GM23338 (cell line): ENCODE results near the gene LAGE3. TPM values are rescaled to one million over a fixed set of nuclear protein-coding genes. Genes with fewer than 3 reads are reported as not detected.

ENCODE experiments used
- ATAC-seq: fragments of 200-7000 bp; cut with Tn5 transposase; 3 replicates; pipeline ENCODE4 v1.9.1; 2020
- DNase-seq: peaks from one replicate; pipeline ENCODE4 v3.0.0-alpha.2; 2015; ENCODE audit warnings: low spot score
- H2AFZ ChIP-seq: fragments of 200-600 bp; sonication (generic); 2 replicates; pipeline ENCODE4 v1.8.0; 2016; ENCODE audit warnings: antibody characterized with exemption, mild to moderate bottlenecking, moderate library complexity
- H3F3A ChIP-seq: fragments of 200-600 bp; sonication (generic); replicated peaks from 2 replicates; pipeline ENCODE4 v1.8.0; 2017; ENCODE audit warnings: antibody characterized with exemption, mixed run types, low read depth
- H3K27ac ChIP-seq: fragments of 200-600 bp; sonication (generic); 2 replicates; pipeline ENCODE4 v1.6.1; 2016; ENCODE audit warnings: low read depth
- H3K27me3 ChIP-seq: fragments of 200-600 bp; sonication (generic); 2 replicates; pipeline ENCODE4 v1.8.0; 2016; ENCODE audit warnings: mild to moderate bottlenecking, mixed run types, moderate library complexity; ENCODE audit not compliant: insufficient read depth
- H3K36me3 ChIP-seq: fragments of 200-600 bp; sonication (generic); 2 replicates; pipeline ENCODE4 v1.8.0; 2016; ENCODE audit warnings: mild to moderate bottlenecking; ENCODE audit not compliant: insufficient read depth
- H3K4me1 ChIP-seq: fragments of 200-600 bp; sonication (generic); 2 replicates; pipeline ENCODE4 v1.8.0; 2016; ENCODE audit warnings: mild to moderate bottlenecking, moderate library complexity; ENCODE audit not compliant: insufficient read depth
- H3K4me2 ChIP-seq: fragments of 200-600 bp; sonication (generic); 2 replicates; pipeline ENCODE4 v1.7.1; 2017; ENCODE audit warnings: mixed run types
- H3K4me3 ChIP-seq: fragments of 200-600 bp; sonication (generic); 2 replicates; pipeline ENCODE4 v1.6.1; 2016; ENCODE audit warnings: mixed run types
- H3K79me2 ChIP-seq: fragments of 200-600 bp; sonication (generic); replicated peaks from 2 replicates; pipeline ENCODE4 v1.8.0; 2017; ENCODE audit warnings: mild to moderate bottlenecking; ENCODE audit not compliant: insufficient read depth
- H3K9me2 ChIP-seq: fragments of 200-600 bp; sonication (generic); 2 replicates; pipeline ENCODE4 v1.8.0; 2017; ENCODE audit not compliant: insufficient read depth
- H4K20me1 ChIP-seq: fragments of 200-600 bp; sonication (generic); replicated peaks from 2 replicates; pipeline ENCODE4 v1.8.0; 2017; ENCODE audit warnings: mild to moderate bottlenecking; ENCODE audit not compliant: insufficient read depth
- H3K27ac Mint-ChIP-seq: 2 replicates; pipeline ENCODE4 v1.8.0; 2020; ENCODE audit warnings: inconsistent platforms, mild to moderate bottlenecking, moderate library complexity, mixed read lengths
- H3K27me3 Mint-ChIP-seq: 3 replicates; pipeline ENCODE4 v1.8.0; 2022; ENCODE audit warnings: low read depth, mild to moderate bottlenecking, moderate library complexity, mixed read lengths, inconsistent platforms; ENCODE audit not compliant: insufficient read depth, poor library complexity
- H3K36me3 Mint-ChIP-seq: 3 replicates; pipeline ENCODE4 v1.8.0; 2021; ENCODE audit warnings: low read depth, mild to moderate bottlenecking, inconsistent platforms, moderate library complexity, mixed read lengths
- H3K4me1 Mint-ChIP-seq: 3 replicates; pipeline ENCODE4 v1.8.0; 2020; ENCODE audit warnings: mild to moderate bottlenecking, inconsistent platforms, mixed read lengths
- H3K4me3 Mint-ChIP-seq: 3 replicates; pipeline ENCODE4 v1.8.0; 2021; ENCODE audit warnings: moderate library complexity, mild to moderate bottlenecking, inconsistent platforms, mixed read lengths
- H3K9me3 Mint-ChIP-seq: 3 replicates; pipeline ENCODE4 v1.8.0; 2020; ENCODE audit warnings: moderate library complexity, mild to moderate bottlenecking, inconsistent platforms, mixed read lengths
- CREB1 ChIP-seq: fragments of 250-450 bp; sonication (Bioruptor Pico); IDR thresholded peaks from 2 replicates; pipeline ENCODE4 v1.5.0; 2020; ENCODE audit warnings: low read depth, mild to moderate bottlenecking, moderate library complexity
- EZH2 ChIP-seq: fragments of 200-600 bp; sonication (generic); IDR thresholded peaks from one replicate; pipeline ENCODE4 v1.8.0; 2017; ENCODE audit warnings: antibody characterized with exemption, mild to moderate bottlenecking, low read depth; ENCODE audit not compliant: unreplicated experiment
- EZH2phosphoT487 ChIP-seq: fragments of 200-600 bp; sonication (generic); IDR thresholded peaks from one replicate; pipeline ENCODE4 v1.8.1; 2018; ENCODE audit warnings: antibody characterized with exemption; ENCODE audit not compliant: unreplicated experiment
- JUNB ChIP-seq: IDR thresholded peaks from one replicate; pipeline ENCODE4 v1.6.1; 2016; ENCODE audit warnings: antibody characterized with exemption; ENCODE audit not compliant: unreplicated experiment
- NANOG ChIP-seq: IDR thresholded peaks from 2 replicates; pipeline ENCODE4 v1.6.1; 2016; ENCODE audit warnings: antibody characterized with exemption, borderline replicate concordance
- POLR2AphosphoS5 ChIP-seq: IDR thresholded peaks from 2 replicates; pipeline ENCODE4 v1.6.1; 2016; ENCODE audit warnings: antibody characterized with exemption, low read depth
- STAT1 ChIP-seq: IDR thresholded peaks from one replicate; pipeline ENCODE4 v1.6.1; 2016; ENCODE audit warnings: antibody characterized with exemption; ENCODE audit not compliant: unreplicated experiment
- ZNF114 ChIP-seq: fragments of 250-450 bp; sonication (Bioruptor Pico); IDR thresholded peaks from 2 replicates; pipeline ENCODE4 v1.5.0; 2020; ENCODE audit warnings: mild to moderate bottlenecking, moderate library complexity
- ZNF331 ChIP-seq: fragments of 250-450 bp; sonication (Bioruptor Pico); IDR thresholded peaks from 2 replicates; pipeline ENCODE4 v1.5.0; 2020; ENCODE audit warnings: low read depth, mild to moderate bottlenecking, moderate library complexity
- polyA plus RNA-seq: library from polyadenylated mRNA; unstranded; fragments of >200 nt; fragmentation: Nextera tagmentation; extraction: Ambion mirVana; gene quantifications from 2 replicates; pipeline ENCODE4 v1.2.1, GENCODE V29; 2016
- total RNA-seq: library from RNA; depleted of rRNA; stranded (reverse); fragments of >200 nt; shearing (Covaris generic); gene quantifications from 2 replicates; pipeline ENCODE4 v1.2.3, GENCODE V29; 2014
- TF ChIP-seq, protein P1 (sequence below): IDR thresholded peaks from 2 replicates; pipeline ENCODE4 v1.6.1; 2016; ENCODE audit warnings: antibody characterized with exemption
- TF ChIP-seq, protein P2 (sequence below): fragments of 250-450 bp; sonication (Bioruptor Pico); IDR thresholded peaks from 2 replicates; pipeline ENCODE4 v1.5.0; 2020; ENCODE audit warnings: mild to moderate bottlenecking, moderate library complexity
- TF ChIP-seq, protein P3 (sequence below), 2 experiments: fragments of 200-600 bp in 1 of 2; sonication (generic) in 1 of 2; conservative IDR thresholded peaks; 2 replicates each; pipeline versions ENCODE4 v1.5.1 to v1.6.1; 2016 to 2017; ENCODE audit warnings: antibody characterized with exemption in 2 of 2, low read depth in 2 of 2, mild to moderate bottlenecking in 2 of 2, moderate library complexity in 1 of 2
- TF ChIP-seq, protein P4 (sequence below): IDR thresholded peaks from one replicate; pipeline ENCODE4 v1.6.1; 2018; ENCODE audit warnings: antibody characterized with exemption; ENCODE audit not compliant: unreplicated experiment

LAGE3 gene
- total and polyA plus RNA-seq, 2 experiments from 2014 or later = 71.0 to 84.5 TPM

DNA sequence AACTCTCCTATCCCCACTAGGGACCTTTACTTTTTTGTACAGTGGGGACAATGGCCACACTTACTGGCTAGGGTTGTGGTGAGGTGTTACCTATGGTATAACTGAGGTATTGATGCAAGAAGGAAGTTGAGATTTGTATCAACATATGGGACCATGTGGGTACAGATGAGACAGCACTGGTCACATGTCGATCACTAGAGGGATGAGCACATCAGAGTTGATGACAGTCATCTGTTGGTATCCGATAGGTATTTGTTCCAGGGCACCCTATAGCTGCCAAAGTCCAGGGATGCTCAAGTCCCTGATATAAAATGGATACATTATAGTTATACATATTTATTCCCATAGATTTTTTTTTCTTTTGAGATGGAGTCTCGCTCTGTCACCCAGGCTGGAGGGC lies 23.9 kb upstream of the LAGE3 start:
- no peak for ATAC-seq
- Histone ChIP-seq H3K4me1 (no peaks in the 10 kb centered on the region), H3K36me3 (no peaks in the 10 kb centered on the region), H3F3A (no peaks in the 10 kb centered on the region), H4K20me1 (no peaks in the 10 kb centered on the region), H3K4me3 (no peak overlapping the region), H3K27ac (no peak overlapping the region), H2AFZ (no peak overlapping the region), H3K9me2 (no peaks in the 10 kb centered on the region), H3K4me2 (no peak overlapping the region), H3K79me2 (no peaks in the 10 kb centered on the region), H3K27me3 (no peaks in the 10 kb centered on the region)
- TF ChIP-seq, protein P1, sequence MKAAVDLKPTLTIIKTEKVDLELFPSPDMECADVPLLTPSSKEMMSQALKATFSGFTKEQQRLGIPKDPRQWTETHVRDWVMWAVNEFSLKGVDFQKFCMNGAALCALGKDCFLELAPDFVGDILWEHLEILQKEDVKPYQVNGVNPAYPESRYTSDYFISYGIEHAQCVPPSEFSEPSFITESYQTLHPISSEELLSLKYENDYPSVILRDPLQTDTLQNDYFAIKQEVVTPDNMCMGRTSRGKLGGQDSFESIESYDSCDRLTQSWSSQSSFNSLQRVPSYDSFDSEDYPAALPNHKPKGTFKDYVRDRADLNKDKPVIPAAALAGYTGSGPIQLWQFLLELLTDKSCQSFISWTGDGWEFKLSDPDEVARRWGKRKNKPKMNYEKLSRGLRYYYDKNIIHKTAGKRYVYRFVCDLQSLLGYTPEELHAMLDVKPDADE = no peak
- TF ChIP-seq, protein P2, sequence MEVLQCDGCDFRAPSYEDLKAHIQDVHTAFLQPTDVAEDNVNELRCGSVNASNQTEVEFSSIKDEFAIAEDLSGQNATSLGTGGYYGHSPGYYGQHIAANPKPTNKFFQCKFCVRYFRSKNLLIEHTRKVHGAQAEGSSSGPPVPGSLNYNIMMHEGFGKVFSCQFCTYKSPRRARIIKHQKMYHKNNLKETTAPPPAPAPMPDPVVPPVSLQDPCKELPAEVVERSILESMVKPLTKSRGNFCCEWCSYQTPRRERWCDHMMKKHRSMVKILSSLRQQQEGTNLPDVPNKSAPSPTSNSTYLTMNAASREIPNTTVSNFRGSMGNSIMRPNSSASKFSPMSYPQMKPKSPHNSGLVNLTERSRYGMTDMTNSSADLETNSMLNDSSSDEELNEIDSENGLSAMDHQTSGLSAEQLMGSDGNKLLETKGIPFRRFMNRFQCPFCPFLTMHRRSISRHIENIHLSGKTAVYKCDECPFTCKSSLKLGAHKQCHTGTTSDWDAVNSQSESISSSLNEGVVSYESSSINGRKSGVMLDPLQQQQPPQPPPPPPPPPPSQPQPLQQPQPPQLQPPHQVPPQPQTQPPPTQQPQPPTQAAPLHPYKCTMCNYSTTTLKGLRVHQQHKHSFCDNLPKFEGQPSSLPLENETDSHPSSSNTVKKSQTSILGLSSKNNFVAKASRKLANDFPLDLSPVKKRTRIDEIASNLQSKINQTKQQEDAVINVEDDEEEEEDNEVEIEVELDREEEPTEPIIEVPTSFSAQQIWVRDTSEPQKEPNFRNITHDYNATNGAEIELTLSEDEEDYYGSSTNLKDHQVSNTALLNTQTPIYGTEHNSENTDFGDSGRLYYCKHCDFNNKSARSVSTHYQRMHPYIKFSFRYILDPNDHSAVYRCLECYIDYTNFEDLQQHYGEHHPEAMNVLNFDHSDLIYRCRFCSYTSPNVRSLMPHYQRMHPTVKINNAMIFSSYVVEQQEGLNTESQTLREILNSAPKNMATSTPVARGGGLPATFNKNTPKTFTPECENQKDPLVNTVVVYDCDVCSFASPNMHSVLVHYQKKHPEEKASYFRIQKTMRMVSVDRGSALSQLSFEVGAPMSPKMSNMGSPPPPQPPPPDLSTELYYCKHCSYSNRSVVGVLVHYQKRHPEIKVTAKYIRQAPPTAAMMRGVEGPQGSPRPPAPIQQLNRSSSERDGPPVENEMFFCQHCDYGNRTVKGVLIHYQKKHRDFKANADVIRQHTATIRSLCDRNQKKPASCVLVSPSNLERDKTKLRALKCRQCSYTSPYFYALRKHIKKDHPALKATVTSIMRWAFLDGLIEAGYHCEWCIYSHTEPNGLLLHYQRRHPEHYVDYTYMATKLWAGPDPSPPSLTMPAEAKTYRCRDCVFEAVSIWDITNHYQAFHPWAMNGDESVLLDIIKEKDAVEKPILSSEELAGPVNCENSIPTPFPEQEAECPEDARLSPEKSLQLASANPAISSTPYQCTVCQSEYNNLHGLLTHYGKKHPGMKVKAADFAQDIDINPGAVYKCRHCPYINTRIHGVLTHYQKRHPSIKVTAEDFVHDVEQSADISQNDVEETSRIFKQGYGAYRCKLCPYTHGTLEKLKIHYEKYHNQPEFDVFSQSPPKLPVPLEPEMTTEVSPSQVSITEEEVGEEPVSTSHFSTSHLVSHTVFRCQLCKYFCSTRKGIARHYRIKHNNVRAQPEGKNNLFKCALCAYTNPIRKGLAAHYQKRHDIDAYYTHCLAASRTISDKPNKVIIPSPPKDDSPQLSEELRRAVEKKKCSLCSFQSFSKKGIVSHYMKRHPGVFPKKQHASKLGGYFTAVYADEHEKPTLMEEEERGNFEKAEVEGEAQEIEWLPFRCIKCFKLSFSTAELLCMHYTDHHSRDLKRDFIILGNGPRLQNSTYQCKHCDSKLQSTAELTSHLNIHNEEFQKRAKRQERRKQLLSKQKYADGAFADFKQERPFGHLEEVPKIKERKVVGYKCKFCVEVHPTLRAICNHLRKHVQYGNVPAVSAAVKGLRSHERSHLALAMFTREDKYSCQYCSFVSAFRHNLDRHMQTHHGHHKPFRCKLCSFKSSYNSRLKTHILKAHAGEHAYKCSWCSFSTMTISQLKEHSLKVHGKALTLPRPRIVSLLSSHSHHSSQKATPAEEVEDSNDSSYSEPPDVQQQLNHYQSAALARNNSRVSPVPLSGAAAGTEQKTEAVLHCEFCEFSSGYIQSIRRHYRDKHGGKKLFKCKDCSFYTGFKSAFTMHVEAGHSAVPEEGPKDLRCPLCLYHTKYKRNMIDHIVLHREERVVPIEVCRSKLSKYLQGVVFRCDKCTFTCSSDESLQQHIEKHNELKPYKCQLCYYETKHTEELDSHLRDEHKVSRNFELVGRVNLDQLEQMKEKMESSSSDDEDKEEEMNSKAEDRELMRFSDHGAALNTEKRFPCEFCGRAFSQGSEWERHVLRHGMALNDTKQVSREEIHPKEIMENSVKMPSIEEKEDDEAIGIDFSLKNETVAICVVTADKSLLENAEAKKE (CRISPR knock-in tag) = no peak
- TF ChIP-seq NANOG = no peak
- TF ChIP-seq, protein P3, sequence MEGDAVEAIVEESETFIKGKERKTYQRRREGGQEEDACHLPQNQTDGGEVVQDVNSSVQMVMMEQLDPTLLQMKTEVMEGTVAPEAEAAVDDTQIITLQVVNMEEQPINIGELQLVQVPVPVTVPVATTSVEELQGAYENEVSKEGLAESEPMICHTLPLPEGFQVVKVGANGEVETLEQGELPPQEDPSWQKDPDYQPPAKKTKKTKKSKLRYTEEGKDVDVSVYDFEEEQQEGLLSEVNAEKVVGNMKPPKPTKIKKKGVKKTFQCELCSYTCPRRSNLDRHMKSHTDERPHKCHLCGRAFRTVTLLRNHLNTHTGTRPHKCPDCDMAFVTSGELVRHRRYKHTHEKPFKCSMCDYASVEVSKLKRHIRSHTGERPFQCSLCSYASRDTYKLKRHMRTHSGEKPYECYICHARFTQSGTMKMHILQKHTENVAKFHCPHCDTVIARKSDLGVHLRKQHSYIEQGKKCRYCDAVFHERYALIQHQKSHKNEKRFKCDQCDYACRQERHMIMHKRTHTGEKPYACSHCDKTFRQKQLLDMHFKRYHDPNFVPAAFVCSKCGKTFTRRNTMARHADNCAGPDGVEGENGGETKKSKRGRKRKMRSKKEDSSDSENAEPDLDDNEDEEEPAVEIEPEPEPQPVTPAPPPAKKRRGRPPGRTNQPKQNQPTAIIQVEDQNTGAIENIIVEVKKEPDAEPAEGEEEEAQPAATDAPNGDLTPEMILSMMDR (conservative IDR thresholded peaks at IDR 0.05; ENCODE audit: low read depth in 2 of 2) = no peak
- no peak for TF ChIP-seq ZNF114 (CRISPR knock-in tag)
- no peak for TF ChIP-seq EZH2phosphoT487
- TF ChIP-seq POLR2AphosphoS5 = no peak
- TF ChIP-seq ZNF331 = no peak
- TF ChIP-seq, protein P4, sequence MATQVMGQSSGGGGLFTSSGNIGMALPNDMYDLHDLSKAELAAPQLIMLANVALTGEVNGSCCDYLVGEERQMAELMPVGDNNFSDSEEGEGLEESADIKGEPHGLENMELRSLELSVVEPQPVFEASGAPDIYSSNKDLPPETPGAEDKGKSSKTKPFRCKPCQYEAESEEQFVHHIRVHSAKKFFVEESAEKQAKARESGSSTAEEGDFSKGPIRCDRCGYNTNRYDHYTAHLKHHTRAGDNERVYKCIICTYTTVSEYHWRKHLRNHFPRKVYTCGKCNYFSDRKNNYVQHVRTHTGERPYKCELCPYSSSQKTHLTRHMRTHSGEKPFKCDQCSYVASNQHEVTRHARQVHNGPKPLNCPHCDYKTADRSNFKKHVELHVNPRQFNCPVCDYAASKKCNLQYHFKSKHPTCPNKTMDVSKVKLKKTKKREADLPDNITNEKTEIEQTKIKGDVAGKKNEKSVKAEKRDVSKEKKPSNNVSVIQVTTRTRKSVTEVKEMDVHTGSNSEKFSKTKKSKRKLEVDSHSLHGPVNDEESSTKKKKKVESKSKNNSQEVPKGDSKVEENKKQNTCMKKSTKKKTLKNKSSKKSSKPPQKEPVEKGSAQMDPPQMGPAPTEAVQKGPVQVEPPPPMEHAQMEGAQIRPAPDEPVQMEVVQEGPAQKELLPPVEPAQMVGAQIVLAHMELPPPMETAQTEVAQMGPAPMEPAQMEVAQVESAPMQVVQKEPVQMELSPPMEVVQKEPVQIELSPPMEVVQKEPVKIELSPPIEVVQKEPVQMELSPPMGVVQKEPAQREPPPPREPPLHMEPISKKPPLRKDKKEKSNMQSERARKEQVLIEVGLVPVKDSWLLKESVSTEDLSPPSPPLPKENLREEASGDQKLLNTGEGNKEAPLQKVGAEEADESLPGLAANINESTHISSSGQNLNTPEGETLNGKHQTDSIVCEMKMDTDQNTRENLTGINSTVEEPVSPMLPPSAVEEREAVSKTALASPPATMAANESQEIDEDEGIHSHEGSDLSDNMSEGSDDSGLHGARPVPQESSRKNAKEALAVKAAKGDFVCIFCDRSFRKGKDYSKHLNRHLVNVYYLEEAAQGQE = no peak
- TF ChIP-seq STAT1 = no peak
- TF ChIP-seq CREB1 (CRISPR knock-in tag) = no peak
- no peak for TF ChIP-seq EZH2
- no peak for TF ChIP-seq JUNB
- H3K36me3 Mint-ChIP-seq = peaks cover 2% of the 10 kb centered on the region; the same call in 1 of the 3 replicates
- H3K4me1 Mint-ChIP-seq = no peaks in the 10 kb centered on the region
- no peaks in the 10 kb centered on the region for H3K9me3 Mint-ChIP-seq
- DNase-seq = no peak
- H3K27ac Mint-ChIP-seq = no peak overlapping the region
- H3K4me3 Mint-ChIP-seq = no peak overlapping the region
- H3K27me3 Mint-ChIP-seq = no peaks in the 10 kb centered on the region
